Measurements from ENCODE around the gene AOX1. TPM values are rescaled to one million over a fixed set of nuclear protein-coding genes. Genes with fewer than 3 reads are reported as not detected.

AOX1 gene
- total RNA-seq, 1 experiment from 2014 or later, result not detected

Other genes with a start within 250 kb of the AOX1 start
- gene KCTD18, start 75.9 kb upstream of the AOX1 start, total RNA-seq (2014; rRNA removed; shearing (Covaris generic)), result 11.0 and 15.4 TPM in 2 replicates
- gene SGO2, start 59.8 kb upstream of the AOX1 start, total RNA-seq (2014; rRNA removed; shearing (Covaris generic)), result 2.6 and 8.6 TPM in 2 replicates
- 474 and 596 TPM in 2 replicates for gene BZW1, start 225.9 kb downstream of the AOX1 start, total RNA-seq (2014; rRNA removed; shearing (Covaris generic))

Data from G401 (cell line).